Renal cortical epithelial cell (primary cell): ENCODE results near the gene ABCC4. TPM values are rescaled to one million over a fixed set of nuclear protein-coding genes. Genes with fewer than 3 reads are reported as not detected.

Experiments
- DNase-seq: peaks from one replicate; pipeline ENCODE4 v3.0.0-alpha.2; 2011; ENCODE audit warnings: low read depth
- total RNA-seq: library from RNA; depleted of rRNA; stranded (reverse); fragments of >200 nt; gene quantifications from 2 replicates; pipeline ENCODE4 v1.2.3, GENCODE V29; 2014

ABCC4 gene
- total RNA-seq, 1 donor from 2014 or later = 145 TPM

DNA sequence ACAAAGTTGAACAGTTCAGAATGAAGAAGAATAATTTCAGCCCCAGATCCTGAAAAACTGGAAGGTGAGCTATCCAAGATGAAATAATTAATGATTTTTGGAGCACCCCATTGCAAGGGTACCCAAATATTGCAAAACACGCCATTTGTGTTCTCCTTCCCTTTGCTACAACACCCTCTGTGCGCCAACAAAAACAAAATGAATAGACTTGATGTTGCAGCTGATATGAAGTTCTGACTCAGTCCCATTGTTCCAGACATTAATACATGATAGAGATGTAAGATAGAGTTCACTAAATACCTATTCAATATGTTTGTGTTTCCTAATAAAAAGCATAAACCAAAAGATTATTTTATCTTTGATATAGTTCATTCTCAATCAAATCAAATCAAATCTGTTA, 301.4 kb downstream of the ABCC4 start:
- peak; percentile 8 for DNase-seq

DNA sequence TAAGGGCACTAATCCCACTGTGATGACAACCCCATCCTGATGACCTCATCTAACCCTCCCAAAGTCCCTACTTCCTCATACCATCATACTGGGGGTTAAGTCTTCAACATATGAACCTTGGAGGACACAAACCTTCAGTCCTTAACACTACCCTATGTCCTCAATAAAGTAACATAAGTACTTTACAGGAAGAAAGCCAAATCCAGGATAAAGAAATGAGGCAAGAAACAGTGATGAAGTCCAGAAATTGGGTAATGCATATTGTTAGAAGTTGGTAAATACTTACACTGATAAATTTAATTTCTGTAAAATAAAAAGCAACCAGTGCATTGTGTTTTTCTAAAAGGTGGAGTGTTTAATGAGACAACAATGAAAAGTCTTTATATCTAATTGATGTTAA, 304.1 kb downstream of the ABCC4 start:
- DNase-seq = no peak

DNA sequence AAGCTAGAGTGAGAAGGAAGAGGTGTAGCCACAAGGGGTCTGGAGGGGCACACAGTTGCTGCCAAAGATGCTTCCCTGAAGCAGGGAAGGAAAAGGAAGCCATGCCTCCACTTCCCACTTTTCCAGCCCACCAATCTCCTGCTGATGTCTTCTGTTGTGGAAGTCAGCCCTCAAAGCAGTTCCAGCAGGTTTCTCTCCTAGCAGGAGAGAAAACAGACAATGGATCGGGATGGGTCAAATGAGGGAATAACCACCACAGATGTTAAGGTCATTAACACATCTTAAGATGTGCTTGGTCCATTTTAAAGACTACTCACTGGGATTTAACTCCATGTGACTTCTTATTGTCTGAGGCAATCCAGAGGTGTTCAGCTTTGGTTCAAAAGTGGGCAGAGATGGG, 304.8 kb downstream of the ABCC4 start:
- no peak for DNase-seq

DNA sequence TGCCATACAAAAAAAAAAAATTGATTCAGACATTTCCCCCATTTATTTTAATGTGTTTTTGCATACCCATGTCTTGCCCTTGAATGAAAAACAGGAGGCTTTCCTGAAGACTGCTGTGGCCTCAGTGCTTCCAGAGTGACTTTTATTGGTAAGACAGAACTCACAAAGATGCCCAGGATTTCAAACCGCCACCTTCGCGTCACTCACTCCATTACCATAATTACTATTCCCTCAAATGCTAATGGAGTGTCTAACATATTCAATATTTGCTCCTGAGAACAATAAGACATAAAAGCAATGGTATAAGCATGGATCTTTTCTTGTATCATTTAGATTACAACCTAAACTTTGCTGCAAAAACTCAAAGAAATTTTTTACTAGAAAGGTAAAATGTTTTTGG, 306.7 kb downstream of the ABCC4 start:
- no peak for DNase-seq

DNA sequence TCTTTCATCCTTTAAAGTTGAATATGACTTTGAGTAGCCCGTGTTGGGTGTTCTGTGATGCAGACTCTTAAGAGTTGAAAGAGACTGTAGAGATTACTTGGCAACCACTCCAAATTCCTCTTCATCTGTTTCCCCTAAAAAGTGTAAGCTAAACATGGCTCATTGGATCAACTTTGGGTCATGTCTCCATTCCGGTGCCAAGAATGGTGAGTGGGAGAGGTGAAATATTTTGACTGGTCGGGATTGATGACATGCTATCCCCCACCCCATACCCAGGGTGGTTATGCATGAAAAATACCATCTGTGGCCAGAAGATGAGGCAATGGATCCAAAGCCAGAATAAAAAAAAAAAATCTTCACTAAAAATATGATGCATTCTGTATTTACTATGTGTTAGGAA, 307.6 kb downstream of the ABCC4 start:
- no peak for DNase-seq

DNA sequence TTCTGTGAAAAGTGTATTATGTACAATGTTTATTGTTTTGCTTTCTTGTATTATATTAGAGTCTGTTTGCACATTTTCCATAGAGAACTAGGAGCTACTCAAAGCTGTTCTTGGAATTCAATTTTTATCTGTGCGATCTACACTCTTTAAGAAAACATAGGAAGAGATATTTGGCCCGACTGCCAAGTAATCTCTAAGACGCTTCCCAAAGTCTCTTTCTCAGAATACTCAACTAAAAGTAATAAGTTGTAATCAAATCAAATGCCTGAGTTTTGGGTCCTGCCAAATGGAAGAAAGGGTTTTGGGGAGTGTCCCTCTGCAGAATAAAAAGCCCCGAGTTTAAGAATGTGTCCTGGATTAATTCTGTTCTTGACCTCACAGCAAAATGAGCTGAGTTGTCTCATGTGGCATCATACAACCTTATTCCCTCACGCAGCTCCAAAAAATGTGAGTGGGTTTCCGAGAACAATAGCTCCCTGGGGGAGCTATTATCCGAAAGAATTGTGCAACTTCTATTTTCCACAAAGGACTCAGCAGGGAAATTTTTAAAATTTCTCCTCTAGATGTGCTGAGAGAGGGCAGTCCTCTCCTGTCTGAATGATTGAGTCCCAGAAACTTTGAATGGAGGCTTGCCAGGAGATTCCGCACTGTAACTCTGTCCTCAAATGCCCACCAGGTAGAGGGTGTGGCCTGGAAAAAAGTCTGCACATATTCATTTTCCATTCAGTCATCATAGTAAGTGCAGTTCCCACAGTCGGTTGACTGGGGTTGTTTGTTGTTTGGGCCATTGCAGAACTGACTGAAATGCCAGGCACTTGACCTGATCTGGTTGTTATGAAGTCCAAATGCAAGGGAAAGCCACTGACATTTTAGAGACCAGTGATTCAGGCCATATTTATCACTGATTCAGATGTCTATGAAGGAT, 309.0 kb downstream of the ABCC4 start:
- no peak for DNase-seq

DNA sequence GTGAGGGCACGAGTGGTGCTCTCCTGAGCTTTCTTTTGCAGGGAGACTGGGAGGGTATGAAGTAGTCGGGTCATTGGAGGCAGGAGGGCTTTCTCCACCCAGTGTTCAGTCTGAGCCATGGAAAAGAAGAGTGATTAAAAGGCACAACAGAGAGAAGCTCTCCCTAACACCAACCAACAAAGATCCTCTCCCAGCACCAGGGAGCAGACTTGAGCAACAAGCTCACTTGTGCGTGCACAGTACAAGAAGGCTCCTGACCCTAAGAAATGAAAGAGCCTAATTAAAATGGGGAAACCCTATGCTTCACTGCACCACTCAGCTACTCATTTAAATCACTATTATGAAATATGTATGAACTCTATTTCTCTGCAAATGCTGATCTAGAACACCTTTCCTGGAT, 312.6 kb downstream of the ABCC4 start:
- no peak for DNase-seq

DNA sequence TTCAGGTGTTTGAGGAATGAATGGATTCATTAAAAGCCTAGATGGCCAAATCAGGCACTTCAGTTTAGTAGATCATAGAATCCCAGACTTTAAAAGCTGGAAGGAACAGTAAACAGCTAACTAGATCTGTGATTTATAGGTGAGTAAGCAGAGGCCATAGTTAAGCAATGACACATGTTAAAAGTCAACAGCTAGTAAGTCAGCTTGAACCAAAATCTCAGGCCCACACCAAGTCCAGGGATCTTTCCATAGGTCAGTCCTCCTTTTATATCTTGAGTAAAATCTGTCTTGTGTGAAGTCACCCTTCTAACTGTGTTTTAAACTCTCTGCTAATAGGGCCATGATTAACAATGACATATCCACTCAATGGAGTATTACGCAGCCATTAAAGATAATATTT, 313.4 kb downstream of the ABCC4 start:
- DNase-seq = peak; percentile 27

DNA sequence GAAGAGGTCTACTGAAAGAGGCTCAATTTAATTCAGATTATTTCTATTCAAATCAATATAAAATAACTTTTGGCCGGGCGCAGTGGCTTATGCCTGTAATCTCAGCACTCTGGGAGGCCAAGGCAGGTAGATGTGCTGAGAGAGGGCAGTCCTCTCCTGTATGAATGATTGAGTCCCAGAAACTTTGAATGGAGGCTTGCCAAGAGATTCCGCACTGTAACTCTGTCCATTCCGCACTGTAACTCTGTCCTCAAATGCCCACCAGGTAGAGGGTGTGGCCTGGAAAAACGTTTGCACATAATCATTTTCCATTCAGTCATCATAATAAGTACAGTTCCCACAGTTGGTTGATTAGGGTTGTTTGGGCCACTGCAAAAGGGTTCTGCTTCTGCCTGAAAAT, 314.2 kb downstream of the ABCC4 start:
- DNase-seq = no peak

DNA sequence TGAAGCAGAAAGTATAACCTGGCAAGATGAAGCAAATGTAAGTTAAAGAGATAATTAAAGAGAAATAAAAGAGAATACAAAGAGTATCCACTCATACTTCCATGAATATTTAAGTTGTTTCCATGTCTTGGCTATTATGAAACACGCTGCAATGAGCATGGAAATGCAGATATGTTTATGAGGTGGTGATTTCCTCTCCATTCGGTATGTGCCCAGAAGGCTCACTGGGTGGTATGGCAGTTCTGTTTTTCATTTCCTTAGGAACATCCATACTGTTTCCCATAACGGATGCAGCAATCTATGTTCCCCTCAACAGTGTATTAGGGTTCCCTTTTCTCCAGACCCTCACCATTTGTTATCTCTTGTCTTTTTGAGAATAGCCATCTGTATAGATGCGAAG, 316.3 kb downstream of the ABCC4 start:
- no peak for DNase-seq

DNA sequence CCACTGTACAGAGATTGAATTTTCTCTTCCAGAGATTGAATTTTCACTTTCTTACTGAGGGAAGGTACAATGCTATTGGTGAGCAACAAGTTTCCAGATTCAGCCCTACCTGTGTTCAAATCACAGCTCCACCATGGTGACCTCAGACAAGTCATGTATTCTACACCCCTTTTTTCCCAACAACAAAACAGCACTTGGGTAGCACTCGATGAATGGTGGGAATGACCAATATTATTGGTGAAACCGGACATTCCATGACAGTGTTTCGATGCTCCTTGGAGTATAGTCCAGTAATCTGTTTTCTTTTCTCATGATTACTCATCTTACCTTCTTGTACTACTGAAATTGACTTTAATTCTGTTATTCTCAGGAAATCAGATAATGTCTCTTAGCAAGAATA, 322.7 kb downstream of the ABCC4 start:
- no peak for DNase-seq

DNA sequence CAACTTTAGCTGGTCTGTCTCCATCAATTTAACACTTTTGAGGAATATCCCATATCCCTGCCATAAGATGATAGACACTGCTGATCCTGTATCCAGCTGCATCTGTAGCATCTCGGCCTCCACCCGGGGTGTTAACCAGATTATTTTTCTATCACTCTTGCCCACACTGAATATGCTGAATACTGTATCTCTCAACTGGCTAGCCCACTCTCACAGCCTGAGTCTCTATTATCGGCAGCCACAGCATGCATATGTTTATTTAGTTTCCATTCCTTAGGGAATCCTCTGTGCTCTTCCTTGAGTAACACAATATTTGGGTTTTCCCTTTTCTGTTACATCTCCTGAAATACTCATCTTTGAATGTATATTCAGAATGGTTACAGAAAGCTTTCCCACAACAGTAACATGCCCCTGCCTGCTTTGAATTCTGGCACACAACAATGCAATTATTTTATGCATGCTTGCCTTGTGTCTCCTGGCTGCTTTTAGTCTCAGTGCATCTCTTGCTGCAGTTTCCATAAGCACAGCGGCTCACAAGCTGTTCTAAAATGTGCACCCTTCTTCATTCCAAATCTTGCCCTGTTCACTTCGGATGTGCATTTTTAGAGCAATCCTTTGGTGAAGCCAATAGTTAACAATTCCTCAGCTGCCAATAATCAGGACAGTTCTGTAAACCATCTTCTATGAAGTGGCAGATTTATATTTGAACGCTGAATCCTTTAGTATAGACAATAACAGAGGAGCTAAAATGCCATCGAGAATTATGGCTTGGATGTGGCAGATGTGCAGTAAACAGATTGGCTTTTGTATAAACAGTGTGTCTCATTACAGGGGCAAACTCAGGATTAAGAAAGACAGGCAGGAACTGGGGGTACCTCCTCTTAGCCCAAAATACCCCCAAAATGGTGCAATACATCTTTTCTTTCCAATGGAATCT, 327.0 kb downstream of the ABCC4 start:
- DNase-seq = no peak

DNA sequence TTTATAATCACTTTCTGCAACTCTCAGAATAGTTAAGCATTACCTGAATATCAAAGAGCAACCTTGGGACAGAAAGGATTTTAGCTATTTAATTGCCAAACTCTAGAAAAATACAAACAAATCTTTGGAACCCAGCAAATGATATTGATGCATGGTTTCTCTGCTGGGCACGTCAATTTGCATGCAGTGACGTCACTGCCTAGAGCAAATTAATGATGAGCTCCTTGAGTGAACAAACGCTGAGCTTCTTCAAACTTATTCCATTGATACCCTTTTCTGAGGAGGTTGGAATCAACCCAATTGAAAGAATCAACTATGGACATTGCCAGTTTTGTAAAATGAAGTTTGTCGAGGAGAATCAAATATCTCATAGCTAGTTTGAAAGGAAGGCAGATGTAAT, 329.0 kb downstream of the ABCC4 start:
- DNase-seq = no peak
